DOHH2 (cell line): ENCODE measurements around the gene SETD3.

Source experiments
- CTCF ChIP-seq: fragments of 200-600 bp; sonication (generic); IDR thresholded peaks from one replicate; pipeline ENCODE4 v1.5.1; 2014; ENCODE audit warnings: antibody characterized with exemption, mild to moderate bottlenecking, low read depth, low read length; ENCODE audit not compliant: poor library complexity, severe bottlenecking
- EZH2phosphoT487 ChIP-seq: fragments of 200-600 bp; sonication (generic); IDR thresholded peaks from 2 replicates; pipeline ENCODE4 v1.6.1; 2017; ENCODE audit warnings: borderline replicate concordance, mild to moderate bottlenecking, antibody characterized with exemption, low read length, moderate library complexity, mixed read lengths

- no peak for TF ChIP-seq CTCF
- no peak for TF ChIP-seq EZH2phosphoT487
Measured at GRCh38 chr14:99465288-99465687, 15.4 kb downstream of the SETD3 start.
